IMR-90 (cell line): Measurements from ENCODE around the gene CCDC70. TPM values are rescaled to one million over a fixed set of nuclear protein-coding genes. Genes with fewer than 3 reads are reported as not detected.

Experiments
- ATAC-seq: fragments of 200-7000 bp; cut with Tn5 transposase; 2 replicates; pipeline ENCODE4 v1.9.1; 2020; ENCODE audit warnings: low read depth, mild to moderate bottlenecking, moderate library complexity
- BruUV-seq: library from RNA; stranded (reverse); fragments of 400-500 nt; replicated peaks from 2 replicates; lab custom pipeline; 2021; lab: Mats Ljungman, UMichigan
- CTCF ChIA-PET: fragments of 300-600 bp; formaldehyde crosslinking; extraction: SDS; loops from one replicate; lab custom pipeline; 2021; ENCODE audit warnings: antibody characterized with exemption; lab: Yijun Ruan, JAX
- POLR2A ChIA-PET: fragments of 300-600 bp; sonication (Branson Sonifier 250); formaldehyde crosslinking; loops from one replicate; lab custom pipeline; 2022; ENCODE audit warnings: antibody characterized with exemption; ENCODE audit not compliant: unreplicated experiment; lab: Charles Lee
- DNase-seq: peaks from one replicate; pipeline ENCODE4 v3.0.0; 2013
- H2AFZ ChIP-seq: replicated peaks from 2 replicates; pipeline ENCODE3; 2013; ENCODE audit warnings: low read length, mild to moderate bottlenecking; ENCODE audit not compliant: poor library complexity
- H2AK5ac ChIP-seq: 2 replicates; pipeline ENCODE4 v1.6.1; 2013; ENCODE audit warnings: low read depth, low read length, inconsistent platforms
- H2AK9ac ChIP-seq: replicated peaks from 2 replicates; pipeline ENCODE3; 2013; ENCODE audit warnings: mild to moderate bottlenecking, low read depth, low read length, moderate library complexity; ENCODE audit not compliant: poor library complexity
- H2BK120ac ChIP-seq: 2 replicates; pipeline ENCODE4 v1.6.1; 2013; ENCODE audit warnings: low read depth, low read length, inconsistent platforms
- H2BK15ac ChIP-seq: 3 replicates; pipeline ENCODE4 v1.6.1; 2013; ENCODE audit warnings: low read depth, low read length, inconsistent platforms
- H2BK20ac ChIP-seq: 2 replicates; pipeline ENCODE4 v1.6.1; 2013; ENCODE audit warnings: low read depth, mild to moderate bottlenecking, inconsistent platforms, low read length, moderate library complexity
- H2BK5ac ChIP-seq: 2 replicates; pipeline ENCODE4 v1.6.1; 2013; ENCODE audit warnings: mild to moderate bottlenecking, low read depth, low read length, inconsistent platforms; ENCODE audit not compliant: poor library complexity, severe bottlenecking
- H3K14ac ChIP-seq: replicated peaks from 2 replicates; pipeline ENCODE4 v1.6.1; 2013; ENCODE audit warnings: low read depth, low read length, inconsistent platforms
- H3K18ac ChIP-seq: 2 replicates; pipeline ENCODE4 v1.6.1; 2013; ENCODE audit warnings: low read depth, low read length, control low read depth
- H3K23ac ChIP-seq: 2 replicates; pipeline ENCODE4 v1.6.1; 2013; ENCODE audit warnings: low read depth, low read length, inconsistent platforms
- H3K27ac ChIP-seq: 2 replicates; pipeline ENCODE4 v1.5.1; 2013; ENCODE audit warnings: mild to moderate bottlenecking, control low read depth, low read length; ENCODE audit not compliant: insufficient read depth
- H3K27me3 ChIP-seq: 2 replicates; pipeline ENCODE4 v1.6.1; 2013; ENCODE audit warnings: low read length; ENCODE audit not compliant: control insufficient read depth, insufficient read depth
- H3K36me3 ChIP-seq: 2 replicates; pipeline ENCODE4 v1.6.1; 2013; ENCODE audit warnings: low read length, mixed read lengths; ENCODE audit not compliant: control insufficient read depth, insufficient read depth
- H3K4ac ChIP-seq: 2 replicates; pipeline ENCODE4 v1.6.1; 2013; ENCODE audit warnings: low read depth, low read length, inconsistent platforms
- H3K4me1 ChIP-seq: 2 replicates; pipeline ENCODE4 v1.6.1; 2013; ENCODE audit warnings: low read length, mixed read lengths; ENCODE audit not compliant: control insufficient read depth, insufficient read depth
- H3K4me2 ChIP-seq: 2 replicates; pipeline ENCODE4 v1.6.1; 2013; ENCODE audit warnings: low read depth, mild to moderate bottlenecking, control low read depth, low read length, moderate library complexity
- H3K4me3 ChIP-seq: 2 replicates; pipeline ENCODE4 v1.5.1; 2013; ENCODE audit warnings: low read depth, mild to moderate bottlenecking, control low read depth, low read length, moderate library complexity; ENCODE audit not compliant: insufficient read depth
- H3K56ac ChIP-seq: 2 replicates; pipeline ENCODE4 v1.6.1; 2013; ENCODE audit warnings: low read length, inconsistent platforms; ENCODE audit not compliant: insufficient read depth; ENCODE audit errors: extremely low read depth
- H3K79me1 ChIP-seq, 2 experiments: 2 replicates each; pipeline ENCODE4 v1.6.1; 2013; ENCODE audit warnings: low read length in 2 of 2, inconsistent platforms in 1 of 2, low read depth in 1 of 2
- H3K9ac ChIP-seq: 2 replicates; pipeline ENCODE4 v1.6.1; 2013; ENCODE audit warnings: low read depth, low read length, control low read depth
- H3K9me1 ChIP-seq: 2 replicates; pipeline ENCODE4 v1.6.1; 2013; ENCODE audit warnings: low read length, inconsistent platforms; ENCODE audit not compliant: insufficient read depth
- H3K9me3 ChIP-seq: 2 replicates; pipeline ENCODE4 v1.6.1; 2013; ENCODE audit warnings: low read length; ENCODE audit not compliant: control insufficient read depth, insufficient read depth
- H4K20me1 ChIP-seq: 2 replicates; pipeline ENCODE4 v1.6.1; 2013; ENCODE audit warnings: low read length, inconsistent platforms; ENCODE audit not compliant: insufficient read depth
- H4K5ac ChIP-seq: 2 replicates; pipeline ENCODE4 v1.6.1; 2013; ENCODE audit warnings: mild to moderate bottlenecking, low read depth, low read length, control low read depth
- H4K8ac ChIP-seq, 2 experiments: 2 replicates each; pipeline ENCODE4 v1.6.1; 2013; ENCODE audit warnings: low read depth in 2 of 2, low read length in 2 of 2, control low read depth in 1 of 2, inconsistent platforms in 1 of 2
- H4K91ac ChIP-seq: 2 replicates; pipeline ENCODE4 v1.6.1; 2013; ENCODE audit warnings: low read depth, low read length, inconsistent platforms; ENCODE audit not compliant: insufficient read depth
- CHD1 ChIP-seq: IDR thresholded peaks from 2 replicates; pipeline ENCODE4 v1.6.1; 2012; ENCODE audit warnings: low read depth, low read length, improper control_type of control experiment
- POLR2A ChIP-seq: IDR thresholded peaks from 2 replicates; pipeline ENCODE4 v1.6.1; 2012; ENCODE audit warnings: mild to moderate bottlenecking, low read depth, low read length
- SMC3 ChIP-seq: fragments of 150-350 bp; IDR thresholded peaks from 2 replicates; pipeline ENCODE4 v1.6.1; 2016; ENCODE audit warnings: low read depth, mild to moderate bottlenecking, antibody characterized with exemption, low read length, moderate library complexity
- USF2 ChIP-seq: fragments of 150-350 bp; IDR thresholded peaks from 2 replicates; pipeline ENCODE4 v1.6.1; 2017; ENCODE audit warnings: mild to moderate bottlenecking, antibody characterized with exemption, low read length, low read depth
- WGBS, 2 experiments: methylation state at CpG; one replicate each; pipeline versions ENCODE4 v1.1.5 to v1.1.7; 2013; ENCODE audit warnings: missing lambda C conversion rate in 2 of 2; ENCODE audit not compliant: insufficient read length in 1 of 2; ENCODE audit errors: extremely low coverage in 2 of 2; 5-methylcytosine and 5-hydroxymethylcytosine counted together
- dilution Hi-C: fragments of 300-500 bp; cut with HindIII; formaldehyde crosslinking; loops from one replicate; pipeline ENCODE4 v1.14.3; 2018; ENCODE audit warnings: low sequenced_read_pairs; ENCODE audit not compliant: unreplicated experiment
- in situ Hi-C: fragments of 300-500 bp; cut with MboI; formaldehyde crosslinking; loops from 3 replicates; pipeline ENCODE4 v1.14.3; 2019; ENCODE audit warnings: low sequenced_read_pairs, inconsistent platforms, mixed read lengths
- intact Hi-C: fragments of 100-400 bp; cut with micrococcal nuclease; formaldehyde crosslinking; loops from 2 replicates; pipeline ENCODE4 v1.10.0; 2022
- polyA plus RNA-seq, 3 experiments: library from polyadenylated mRNA; depleted of rRNA; stranded (reverse); fragments of >200 nt; gene quantifications; 2 replicates each; pipeline ENCODE4 v1.2.3, GENCODE V29; 2012; ENCODE audit warnings: low replicate concordance in 1 of 3
- total RNA-seq: library from RNA; depleted of rRNA; stranded (reverse); fragments of >200 nt; gene quantifications from 2 replicates; pipeline ENCODE4 v1.2.3, GENCODE V29; 2012

Gene CCDC70
- total and polyA plus RNA-seq, 2 of the 4 experiments (the other 2 are of a cell fraction): not detected

- Histone ChIP-seq H3K36me3 (no peaks in the 10 kb centered on the region), H3K14ac (no peak overlapping the region), H3K18ac (no peak overlapping the region), H4K8ac (no peak overlapping the region), H2BK5ac (no peak overlapping the region), H3K79me1 (no peaks in the 10 kb centered on the region), H2BK20ac (no peak overlapping the region), H3K4me2 (no peak overlapping the region), H3K27ac (no peak overlapping the region), H2BK120ac (no peak overlapping the region), H2BK15ac (no peak overlapping the region), H3K23ac (no peak overlapping the region), H2AK9ac (no peak overlapping the region), H3K9ac (no peak overlapping the region), H3K9me1 (no peaks in the 10 kb centered on the region), H4K20me1 (no peaks in the 10 kb centered on the region), H4K5ac (no peak overlapping the region), H3K56ac (no peak overlapping the region), H3K9me3 (no peaks in the 10 kb centered on the region; the same call in 1 of the 2 replicates), H3K4ac (no peak overlapping the region), H3K27me3 (peaks cover 29% of the 10 kb centered on the region), H2AFZ (no peak overlapping the region), H3K4me1 (no peaks in the 10 kb centered on the region), H3K4me3 (no peak overlapping the region), H2AK5ac (no peak overlapping the region), H4K91ac (no peak overlapping the region)
- in situ Hi-C loops: no loop called here
- no peak for TF ChIP-seq POLR2A
- TF ChIP-seq CHD1: no peak
- TF ChIP-seq SMC3: no peak
- TF ChIP-seq USF2: no peak
- no CpG with 5 or more reads among the region's 4 CpGs for WGBS, 2 experiments
- no peak for ATAC-seq
- POLR2A ChIA-PET: no interaction called here
- intact Hi-C loops: no loop called here
- no TSS peak for BruUV-seq
- dilution Hi-C loops: no loop called here
- CTCF ChIA-PET: no interaction called here
- DNase-seq: no peak
Observed at GRCh38 chr13:51867062-51867461, 5.3 kb downstream of the CCDC70 start.
